Stimulated activated CD4-positive, alpha-beta T cell treated with anti-CD3 and anti-CD28 coated beads, TNF-alpha, amount 100 ng/mL, for 24 hours (primary cell): ENCODE results near the gene VASH2.

ENCODE experiments used
- DNase-seq, 3 experiments: peaks; one replicate each; pipeline ENCODE4 v3.0.0-alpha.2; 2020; ENCODE audit warnings: low read depth in 3 of 3

The VASH2 gene

GRCh38 chr1:212930986-212931678 is 19.2 kb upstream of the VASH2 start:
- DNase-seq: no peak

GRCh38 chr1:212933815-212934471 is 16.4 kb upstream of the VASH2 start:
- no peak for DNase-seq

GRCh38 chr1:212935387-212935981 is 14.9 kb upstream of the VASH2 start:
- no peak for DNase-seq

- no peak for DNase-seq
These were observed 13.3 kb upstream of the VASH2 start for GRCh38 chr1:212937034-212937433.

- DNase-seq: no peak
These were observed 11.5 kb upstream of the VASH2 start for GRCh38 chr1:212938846-212939245.

- no peak for DNase-seq
These were observed 8.9 kb upstream of the VASH2 start for GRCh38 chr1:212941452-212941851.

GRCh38 chr1:212942679-212943392 is 7.5 kb upstream of the VASH2 start:
- no peak for DNase-seq

- DNase-seq: no peak
These were observed 7.0 kb upstream of the VASH2 start for GRCh38 chr1:212943393-212943710.

GRCh38 chr1:212944229-212944901 is 6.0 kb upstream of the VASH2 start:
- no peak for DNase-seq

- no peak for DNase-seq
These were observed 5.3 kb upstream of the VASH2 start for GRCh38 chr1:212945056-212945455.

GRCh38 chr1:212945463-212946160 is 4.7 kb upstream of the VASH2 start:
- DNase-seq: no peak

- no peak for DNase-seq
These were observed 3.5 kb upstream of the VASH2 start for GRCh38 chr1:212946872-212947271.

- DNase-seq: no peak
These were observed 570 bp upstream of the VASH2 start for GRCh38 chr1:212949771-212950170.

- DNase-seq: no peak
These were observed 995 bp downstream of the VASH2 start for GRCh38 chr1:212951126-212951946.

- DNase-seq: no peak
These were observed 1.8 kb downstream of the VASH2 start for GRCh38 chr1:212951947-212952640.

- no peak for DNase-seq
These were observed 2.3 kb downstream of the VASH2 start for GRCh38 chr1:212952641-212952976.

GRCh38 chr1:212953321-212953720 is 3.0 kb downstream of the VASH2 start:
- no peak for DNase-seq

GRCh38 chr1:212954514-212954913 is 4.2 kb downstream of the VASH2 start:
- DNase-seq: no peak

GRCh38 chr1:212955098-212955497 is 4.8 kb downstream of the VASH2 start:
- no peak for DNase-seq

- DNase-seq: no peak
These were observed 5.8 kb downstream of the VASH2 start for GRCh38 chr1:212955961-212956620.
